OCI-LY7 (cell line): ENCODE measurements around the gene MIA. TPM values are rescaled to one million over a fixed set of nuclear protein-coding genes. Genes with fewer than 3 reads are reported as not detected.

Experiments
- BruUV-seq: library from RNA; stranded (reverse); fragments of 400-500 nt; replicated peaks from 2 replicates; lab custom pipeline; 2021; lab: Mats Ljungman, UMichigan
- CTCF ChIA-PET: fragments of 300-600 bp; sonication (Branson Sonifier 250); formaldehyde crosslinking; loops from one replicate; lab custom pipeline; 2022; ENCODE audit warnings: antibody characterized with exemption; ENCODE audit not compliant: unreplicated experiment; lab: Charles Lee
- POLR2A ChIA-PET: fragments of 300-600 bp; sonication (Branson Sonifier 250); formaldehyde crosslinking; loops from one replicate; lab custom pipeline; 2022; ENCODE audit warnings: antibody characterized with exemption; lab: Charles Lee
- DNase-seq: peaks from one replicate; pipeline ENCODE4 v3.0.0-alpha.2; 2015; ENCODE audit warnings: low spot score
- H2AFZ ChIP-seq: fragments of 200-600 bp; sonication (generic), shearing (Covaris generic); 2 replicates; pipeline ENCODE4 v1.6.1; 2014; ENCODE audit warnings: mild to moderate bottlenecking, antibody characterized with exemption, low read length, moderate library complexity
- H3K27ac ChIP-seq: fragments of 200-600 bp; sonication (generic); 2 replicates; pipeline ENCODE4 v1.5.1; 2014; ENCODE audit warnings: mixed run types, low read depth, mild to moderate bottlenecking, moderate library complexity, low read length, inconsistent platforms; ENCODE audit not compliant: poor library complexity, severe bottlenecking
- H3K36me3 ChIP-seq: fragments of 200-600 bp; sonication (generic); 2 replicates; pipeline ENCODE4 v1.6.1; 2014; ENCODE audit warnings: mild to moderate bottlenecking, antibody characterized with exemption, low read length, moderate library complexity, mixed read lengths; ENCODE audit not compliant: insufficient read depth
- H3K4me1 ChIP-seq: fragments of 200-600 bp; sonication (generic); 2 replicates; pipeline ENCODE4 v1.5.1; 2014; ENCODE audit warnings: mild to moderate bottlenecking, low read length; ENCODE audit not compliant: insufficient read depth, poor library complexity, severe bottlenecking
- H3K4me2 ChIP-seq: fragments of 200-600 bp; sonication (generic); 2 replicates; pipeline ENCODE4 v1.6.1; 2014; ENCODE audit warnings: mild to moderate bottlenecking, low read length
- H3K4me3 ChIP-seq: fragments of 200-600 bp; sonication (generic); 2 replicates; pipeline ENCODE4 v1.5.1; 2014; ENCODE audit warnings: mild to moderate bottlenecking, low read depth, low read length; ENCODE audit not compliant: poor library complexity, severe bottlenecking
- H3K79me2 ChIP-seq: fragments of 200-600 bp; sonication (generic); 2 replicates; pipeline ENCODE4 v1.6.1; 2016; ENCODE audit warnings: low read depth, mild to moderate bottlenecking, low read length, moderate library complexity, mixed read lengths; ENCODE audit not compliant: insufficient read depth
- H3K9me2 ChIP-seq: fragments of 200-600 bp; sonication (generic); 2 replicates; pipeline ENCODE4 v1.6.1; 2016; ENCODE audit warnings: mild to moderate bottlenecking, low read length, mixed read lengths; ENCODE audit not compliant: insufficient read depth
- H3K9me3 ChIP-seq: fragments of 200-600 bp; sonication (generic); 2 replicates; pipeline ENCODE4 v1.6.1; 2014; ENCODE audit warnings: mild to moderate bottlenecking, mixed run types, low read length, mixed read lengths
- H4K20me1 ChIP-seq: fragments of 200-600 bp; sonication (generic); 2 replicates; pipeline ENCODE4 v1.6.1; 2014; ENCODE audit warnings: mild to moderate bottlenecking, antibody characterized with exemption, low read length, moderate library complexity, mixed read lengths; ENCODE audit not compliant: insufficient read depth
- CTCF ChIP-seq: fragments of 200-600 bp; sonication (generic); conservative IDR thresholded peaks from 2 replicates; pipeline ENCODE4 v1.5.1; 2014; ENCODE audit warnings: mild to moderate bottlenecking, antibody characterized with exemption, low read length, moderate library complexity, mixed read lengths
- EZH2phosphoT487 ChIP-seq: fragments of 200-600 bp; sonication (generic); IDR thresholded peaks from 2 replicates; pipeline ENCODE4 v1.6.1; 2018; ENCODE audit warnings: low read depth, borderline replicate concordance, mild to moderate bottlenecking, mixed run types, antibody characterized with exemption, low read length, moderate library complexity, mixed read lengths
- intact Hi-C: fragments of 100-400 bp; cut with micrococcal nuclease; formaldehyde crosslinking; loops from one replicate; pipeline ENCODE4 v1.10.0; 2022; ENCODE audit not compliant: unreplicated experiment
- total RNA-seq, 2 experiments: library from RNA; depleted of rRNA in 1 of 2; stranded (reverse); fragments of >200 nt in 1 of 2; shearing (Covaris generic) in 1 of 2; gene quantifications; 2 replicates each; pipeline ENCODE4 v1.2.3, GENCODE V29; 2014 to 2022

MIA gene
- total RNA-seq, 2 experiments from 2014 or later: not detected

GRCh38 chr19:40739871-40740703 lies 35.2 kb upstream of the MIA start:
- DNase-seq: no peak
- Histone ChIP-seq H3K4me3 (no peak overlapping the region), H3K9me2 (no peaks in the 10 kb centered on the region), H3K4me1 (no peaks in the 10 kb centered on the region), H3K36me3 (peaks cover 14% of the 10 kb centered on the region; the same call in 1 of the 2 replicates), H3K79me2 (no peaks in the 10 kb centered on the region), H3K4me2 (no peak overlapping the region), H3K9me3 (no peaks in the 10 kb centered on the region), H3K27ac (no peak overlapping the region), H4K20me1 (no peaks in the 10 kb centered on the region), H2AFZ (no peak overlapping the region)
- CTCF ChIA-PET: no interaction called here
- BruUV-seq: no TSS peak
- TF ChIP-seq EZH2phosphoT487 (no peak), CTCF (no peak)
- intact Hi-C loops: no loop called here
- POLR2A ChIA-PET: interaction anchor here (1.2 kb wide), 1 partner anchor 10 kb away, joined by 4 read pairs; the partner anchor contains the start of genes ACTMAP and SNRPA

- no peak overlapping the region for H3K4me3 ChIP-seq
- H3K4me1 ChIP-seq: no peaks in the 10 kb centered on the region
- CTCF ChIA-PET: interaction anchor here (0.6 kb wide), 1 partner anchor 11 kb away, joined by 5 read pairs; no protein-coding TSS in a partner anchor
- H3K27ac ChIP-seq: no peak overlapping the region
- H3K9me3 ChIP-seq: no peaks in the 10 kb centered on the region
- POLR2A ChIA-PET: interaction anchor here (1.2 kb wide), 1 partner anchor 10 kb away, joined by 4 read pairs; the partner anchor contains the start of genes ACTMAP and SNRPA
- intact Hi-C loops: no loop called here
- DNase-seq: no peak
- no peaks in the 10 kb centered on the region for H4K20me1 ChIP-seq
- peaks cover 14% of the 10 kb centered on the region; the same call in 1 of the 2 replicates for H3K36me3 ChIP-seq
- H3K9me2 ChIP-seq: no peaks in the 10 kb centered on the region
- no peak overlapping the region for H3K4me2 ChIP-seq
- H3K79me2 ChIP-seq: no peaks in the 10 kb centered on the region
- H2AFZ ChIP-seq: no peak overlapping the region
- BruUV-seq: no TSS peak
- TF ChIP-seq EZH2phosphoT487: no peak
- TF ChIP-seq CTCF: no peak
Measured at GRCh38 chr19:40740747-40741146, 34.6 kb upstream of the MIA start.
